ENCODE data around the gene HEMK1. TPM values are rescaled to one million over a fixed set of nuclear protein-coding genes. Genes with fewer than 3 reads are reported as not detected.
A peak's percentile ranks its signal among the peaks of the same experiment; 100 is the strongest.

The HEMK1 gene
- total RNA-seq, 1 experiment from 2014 or later: 20.9 TPM

DNA sequence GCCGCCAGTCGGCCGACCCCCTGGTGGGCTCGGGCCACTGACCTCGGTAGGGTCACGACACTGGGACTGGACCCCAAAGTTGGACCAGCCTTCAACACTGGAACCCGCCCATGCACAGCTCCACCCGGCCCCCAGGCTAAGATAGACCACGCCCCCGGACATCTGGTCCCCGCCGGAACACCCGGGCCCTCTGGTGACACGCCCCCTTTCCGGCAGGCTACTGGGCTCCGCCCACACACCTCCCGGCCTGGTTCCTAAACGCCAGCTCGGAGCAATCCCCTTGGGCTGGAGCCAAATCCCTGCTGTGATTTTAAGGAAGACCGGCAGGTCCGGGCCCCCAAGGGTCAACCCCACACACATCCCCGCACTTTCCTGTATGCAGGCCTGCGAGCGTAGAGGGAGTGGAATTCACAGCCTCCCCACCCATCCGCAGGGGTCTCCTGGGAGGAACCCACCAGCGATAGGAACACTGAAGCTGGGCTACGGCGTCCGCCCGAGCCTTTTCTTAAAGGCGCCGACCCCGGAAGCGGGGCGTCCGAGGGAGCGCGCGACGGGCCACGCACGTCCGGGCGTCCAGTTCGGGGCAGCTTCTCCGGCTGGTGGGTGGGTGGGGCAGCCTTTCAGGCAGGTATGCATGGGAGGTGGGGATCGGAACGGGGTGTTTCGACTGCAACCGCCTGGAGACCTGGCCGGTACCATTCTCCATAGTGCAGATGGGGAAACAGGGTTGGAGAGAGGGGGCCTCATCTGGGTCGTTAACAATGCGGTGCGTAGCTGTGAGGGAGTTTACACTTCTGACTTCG is at the start of gene HEMK1 (continued):
- TF ChIP-seq, protein P1, sequence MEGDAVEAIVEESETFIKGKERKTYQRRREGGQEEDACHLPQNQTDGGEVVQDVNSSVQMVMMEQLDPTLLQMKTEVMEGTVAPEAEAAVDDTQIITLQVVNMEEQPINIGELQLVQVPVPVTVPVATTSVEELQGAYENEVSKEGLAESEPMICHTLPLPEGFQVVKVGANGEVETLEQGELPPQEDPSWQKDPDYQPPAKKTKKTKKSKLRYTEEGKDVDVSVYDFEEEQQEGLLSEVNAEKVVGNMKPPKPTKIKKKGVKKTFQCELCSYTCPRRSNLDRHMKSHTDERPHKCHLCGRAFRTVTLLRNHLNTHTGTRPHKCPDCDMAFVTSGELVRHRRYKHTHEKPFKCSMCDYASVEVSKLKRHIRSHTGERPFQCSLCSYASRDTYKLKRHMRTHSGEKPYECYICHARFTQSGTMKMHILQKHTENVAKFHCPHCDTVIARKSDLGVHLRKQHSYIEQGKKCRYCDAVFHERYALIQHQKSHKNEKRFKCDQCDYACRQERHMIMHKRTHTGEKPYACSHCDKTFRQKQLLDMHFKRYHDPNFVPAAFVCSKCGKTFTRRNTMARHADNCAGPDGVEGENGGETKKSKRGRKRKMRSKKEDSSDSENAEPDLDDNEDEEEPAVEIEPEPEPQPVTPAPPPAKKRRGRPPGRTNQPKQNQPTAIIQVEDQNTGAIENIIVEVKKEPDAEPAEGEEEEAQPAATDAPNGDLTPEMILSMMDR (IDR thresholded peaks at IDR 0.05): no peak
- TF ChIP-seq TCF7 (CRISPR knock-in tag; IDR thresholded peaks at IDR 0.05; ENCODE audit: low read depth) (no peak), SP1 (CRISPR knock-in tag; conservative IDR thresholded peaks at IDR 0.05) (peak; percentile 89), TEAD1 (CRISPR knock-in tag; IDR thresholded peaks at IDR 0.05) (0 out of 2 replicates have a peak, but pooled peaks have one; percentile 40), GRHL2 (CRISPR knock-in tag; IDR thresholded peaks at IDR 0.05; ENCODE audit: insufficient replicate concordance, severe bottlenecking) (no peak), ETV6 (CRISPR knock-in tag; IDR thresholded peaks at IDR 0.05) (peak; percentile 78), NR1H2 (CRISPR knock-in tag; IDR thresholded peaks at IDR 0.05) (no peak), CREM (CRISPR knock-in tag; IDR thresholded peaks at IDR 0.05) (peak; percentile 92), FOXP1 (CRISPR knock-in tag; IDR thresholded peaks at IDR 0.05; ENCODE audit: borderline replicate concordance) (no peak), ZNF121 (CRISPR knock-in tag; IDR thresholded peaks at IDR 0.05) (peak; percentile 89)
- TF ChIP-seq, protein P2, sequence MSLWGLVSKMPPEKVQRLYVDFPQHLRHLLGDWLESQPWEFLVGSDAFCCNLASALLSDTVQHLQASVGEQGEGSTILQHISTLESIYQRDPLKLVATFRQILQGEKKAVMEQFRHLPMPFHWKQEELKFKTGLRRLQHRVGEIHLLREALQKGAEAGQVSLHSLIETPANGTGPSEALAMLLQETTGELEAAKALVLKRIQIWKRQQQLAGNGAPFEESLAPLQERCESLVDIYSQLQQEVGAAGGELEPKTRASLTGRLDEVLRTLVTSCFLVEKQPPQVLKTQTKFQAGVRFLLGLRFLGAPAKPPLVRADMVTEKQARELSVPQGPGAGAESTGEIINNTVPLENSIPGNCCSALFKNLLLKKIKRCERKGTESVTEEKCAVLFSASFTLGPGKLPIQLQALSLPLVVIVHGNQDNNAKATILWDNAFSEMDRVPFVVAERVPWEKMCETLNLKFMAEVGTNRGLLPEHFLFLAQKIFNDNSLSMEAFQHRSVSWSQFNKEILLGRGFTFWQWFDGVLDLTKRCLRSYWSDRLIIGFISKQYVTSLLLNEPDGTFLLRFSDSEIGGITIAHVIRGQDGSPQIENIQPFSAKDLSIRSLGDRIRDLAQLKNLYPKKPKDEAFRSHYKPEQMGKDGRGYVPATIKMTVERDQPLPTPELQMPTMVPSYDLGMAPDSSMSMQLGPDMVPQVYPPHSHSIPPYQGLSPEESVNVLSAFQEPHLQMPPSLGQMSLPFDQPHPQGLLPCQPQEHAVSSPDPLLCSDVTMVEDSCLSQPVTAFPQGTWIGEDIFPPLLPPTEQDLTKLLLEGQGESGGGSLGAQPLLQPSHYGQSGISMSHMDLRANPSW (CRISPR knock-in tag; conservative IDR thresholded peaks at IDR 0.05; ENCODE audit: low read depth): no peak
- TF ChIP-seq, protein P3, sequence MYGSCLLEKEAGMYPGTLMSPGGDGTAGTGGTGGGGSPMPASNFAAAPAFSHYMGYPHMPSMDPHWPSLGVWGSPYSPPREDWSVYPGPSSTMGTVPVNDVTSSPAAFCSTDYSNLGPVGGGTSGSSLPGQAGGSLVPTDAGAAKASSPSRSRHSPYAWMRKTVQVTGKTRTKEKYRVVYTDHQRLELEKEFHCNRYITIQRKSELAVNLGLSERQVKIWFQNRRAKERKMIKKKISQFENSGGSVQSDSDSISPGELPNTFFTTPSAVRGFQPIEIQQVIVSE (CRISPR knock-in tag; IDR thresholded peaks at IDR 0.05; ENCODE audit: borderline replicate concordance): no peak
- TF ChIP-seq, protein P4, sequence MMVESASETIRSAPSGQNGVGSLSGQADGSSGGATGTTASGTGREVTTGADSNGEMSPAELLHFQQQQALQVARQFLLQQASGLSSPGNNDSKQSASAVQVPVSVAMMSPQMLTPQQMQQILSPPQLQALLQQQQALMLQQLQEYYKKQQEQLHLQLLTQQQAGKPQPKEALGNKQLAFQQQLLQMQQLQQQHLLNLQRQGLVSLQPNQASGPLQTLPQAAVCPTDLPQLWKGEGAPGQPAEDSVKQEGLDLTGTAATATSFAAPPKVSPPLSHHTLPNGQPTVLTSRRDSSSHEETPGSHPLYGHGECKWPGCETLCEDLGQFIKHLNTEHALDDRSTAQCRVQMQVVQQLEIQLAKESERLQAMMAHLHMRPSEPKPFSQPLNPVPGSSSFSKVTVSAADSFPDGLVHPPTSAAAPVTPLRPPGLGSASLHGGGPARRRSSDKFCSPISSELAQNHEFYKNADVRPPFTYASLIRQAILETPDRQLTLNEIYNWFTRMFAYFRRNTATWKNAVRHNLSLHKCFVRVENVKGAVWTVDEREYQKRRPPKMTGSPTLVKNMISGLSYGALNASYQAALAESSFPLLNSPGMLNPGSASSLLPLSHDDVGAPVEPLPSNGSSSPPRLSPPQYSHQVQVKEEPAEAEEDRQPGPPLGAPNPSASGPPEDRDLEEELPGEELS (CRISPR knock-in tag; IDR thresholded peaks at IDR 0.05): peak; percentile 31; the same call in 1 of the 2 replicates
- TF ChIP-seq, protein P5, sequence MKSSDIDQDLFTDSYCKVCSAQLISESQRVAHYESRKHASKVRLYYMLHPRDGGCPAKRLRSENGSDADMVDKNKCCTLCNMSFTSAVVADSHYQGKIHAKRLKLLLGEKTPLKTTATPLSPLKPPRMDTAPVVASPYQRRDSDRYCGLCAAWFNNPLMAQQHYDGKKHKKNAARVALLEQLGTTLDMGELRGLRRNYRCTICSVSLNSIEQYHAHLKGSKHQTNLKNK (CRISPR knock-in tag; IDR thresholded peaks at IDR 0.05): no peak
- TF ChIP-seq, protein P6, sequence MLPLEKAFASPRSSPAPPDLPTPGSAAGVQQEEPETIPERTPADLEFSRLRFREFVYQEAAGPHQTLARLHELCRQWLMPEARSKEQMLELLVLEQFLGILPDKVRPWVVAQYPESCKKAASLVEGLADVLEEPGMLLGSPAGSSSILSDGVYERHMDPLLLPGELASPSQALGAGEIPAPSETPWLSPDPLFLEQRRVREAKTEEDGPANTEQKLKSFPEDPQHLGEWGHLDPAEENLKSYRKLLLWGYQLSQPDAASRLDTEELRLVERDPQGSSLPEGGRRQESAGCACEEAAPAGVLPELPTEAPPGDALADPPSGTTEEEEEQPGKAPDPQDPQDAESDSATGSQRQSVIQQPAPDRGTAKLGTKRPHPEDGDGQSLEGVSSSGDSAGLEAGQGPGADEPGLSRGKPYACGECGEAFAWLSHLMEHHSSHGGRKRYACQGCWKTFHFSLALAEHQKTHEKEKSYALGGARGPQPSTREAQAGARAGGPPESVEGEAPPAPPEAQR (CRISPR knock-in tag; IDR thresholded peaks at IDR 0.05): no peak
- TF ChIP-seq, protein P7, sequence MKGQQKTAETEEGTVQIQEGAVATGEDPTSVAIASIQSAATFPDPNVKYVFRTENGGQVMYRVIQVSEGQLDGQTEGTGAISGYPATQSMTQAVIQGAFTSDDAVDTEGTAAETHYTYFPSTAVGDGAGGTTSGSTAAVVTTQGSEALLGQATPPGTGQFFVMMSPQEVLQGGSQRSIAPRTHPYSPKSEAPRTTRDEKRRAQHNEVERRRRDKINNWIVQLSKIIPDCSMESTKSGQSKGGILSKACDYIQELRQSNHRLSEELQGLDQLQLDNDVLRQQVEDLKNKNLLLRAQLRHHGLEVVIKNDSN (CRISPR knock-in tag; IDR thresholded peaks at IDR 0.05): peak; percentile 42; the same call in 1 of the 2 replicates
